ENCODE measurements around the gene COG5. TPM values are rescaled to one million over a fixed set of nuclear protein-coding genes. Genes with fewer than 3 reads are reported as not detected.

COG5 gene
- total RNA-seq, 2 donors from 2014 or later = 50.1 to 102 TPM

DNA sequence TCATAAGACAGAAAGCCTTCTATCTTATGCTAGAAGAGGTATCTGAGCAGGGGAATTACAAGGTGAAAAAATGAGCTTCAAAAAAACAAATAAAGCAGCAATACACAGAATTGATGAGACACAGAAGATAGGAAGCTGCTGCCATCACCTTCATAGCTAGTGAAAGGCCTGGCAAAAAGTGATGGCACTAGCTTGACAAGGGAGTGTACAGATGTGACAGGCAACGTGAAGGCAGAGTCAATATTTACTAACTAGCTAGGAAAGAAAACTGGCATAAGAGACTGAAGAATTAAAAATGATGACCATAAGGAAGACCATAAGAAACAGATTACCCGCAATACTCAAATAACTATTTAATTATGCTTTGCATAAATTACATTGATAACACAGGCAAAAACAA, 84.4 kb downstream of the COG5 start:
- Histone ChIP-seq H3K4me3 (no peak overlapping the region), H3K9me3 (no peaks in the 10 kb centered on the region), H3K36me3 (replicated peaks in 1 of 2; ENCODE audit: insufficient read depth in 1 of 2, low read depth in 2 of 2) (no peaks in the 10 kb centered on the region), H3K27me3 (no peaks in the 10 kb centered on the region), H3K27ac (no peak overlapping the region), H3K4me1 (no peaks in the 10 kb centered on the region)
- WGBS, 2 donors = 62 to 63% methylated on average over 2 of the region's 2 CpGs
- no peak for DNase-seq
- intact Hi-C loops (cut with DNase I) = no loop called here
- no peak for ATAC-seq
- TF ChIP-seq, protein P1, sequence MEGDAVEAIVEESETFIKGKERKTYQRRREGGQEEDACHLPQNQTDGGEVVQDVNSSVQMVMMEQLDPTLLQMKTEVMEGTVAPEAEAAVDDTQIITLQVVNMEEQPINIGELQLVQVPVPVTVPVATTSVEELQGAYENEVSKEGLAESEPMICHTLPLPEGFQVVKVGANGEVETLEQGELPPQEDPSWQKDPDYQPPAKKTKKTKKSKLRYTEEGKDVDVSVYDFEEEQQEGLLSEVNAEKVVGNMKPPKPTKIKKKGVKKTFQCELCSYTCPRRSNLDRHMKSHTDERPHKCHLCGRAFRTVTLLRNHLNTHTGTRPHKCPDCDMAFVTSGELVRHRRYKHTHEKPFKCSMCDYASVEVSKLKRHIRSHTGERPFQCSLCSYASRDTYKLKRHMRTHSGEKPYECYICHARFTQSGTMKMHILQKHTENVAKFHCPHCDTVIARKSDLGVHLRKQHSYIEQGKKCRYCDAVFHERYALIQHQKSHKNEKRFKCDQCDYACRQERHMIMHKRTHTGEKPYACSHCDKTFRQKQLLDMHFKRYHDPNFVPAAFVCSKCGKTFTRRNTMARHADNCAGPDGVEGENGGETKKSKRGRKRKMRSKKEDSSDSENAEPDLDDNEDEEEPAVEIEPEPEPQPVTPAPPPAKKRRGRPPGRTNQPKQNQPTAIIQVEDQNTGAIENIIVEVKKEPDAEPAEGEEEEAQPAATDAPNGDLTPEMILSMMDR (IDR thresholded peaks at IDR 0.05) = no peak
- no peak for TF ChIP-seq POLR2A (IDR thresholded peaks at IDR 0.05)

DNA sequence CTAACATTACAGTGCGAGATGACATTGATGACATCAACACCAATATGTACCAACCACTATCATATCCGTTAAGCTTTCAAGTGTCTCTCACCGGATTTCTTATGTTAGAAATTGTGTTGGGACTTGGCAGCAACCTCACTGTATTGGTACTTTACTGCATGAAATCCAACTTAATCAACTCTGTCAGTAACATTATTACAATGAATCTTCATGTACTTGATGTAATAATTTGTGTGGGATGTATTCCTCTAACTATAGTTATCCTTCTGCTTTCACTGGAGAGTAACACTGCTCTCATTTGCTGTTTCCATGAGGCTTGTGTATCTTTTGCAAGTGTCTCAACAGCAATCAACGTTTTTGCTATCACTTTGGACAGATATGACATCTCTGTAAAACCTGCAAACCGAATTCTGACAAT, 89.6 kb downstream of the COG5 start:
- WGBS, 2 donors = 74 to 77% methylated on average over 5 of the region's 5 CpGs
- no peak for TF ChIP-seq POLR2A (IDR thresholded peaks at IDR 0.05)
- TF ChIP-seq, protein P1 (IDR thresholded peaks at IDR 0.05) = no peak
- intact Hi-C loops (cut with DNase I) = no loop called here

GRCh38 chr7:107472116-107472515, 91.6 kb downstream of the COG5 start:
- Histone ChIP-seq H3K27me3 (no peaks in the 10 kb centered on the region), H3K27ac (no peak overlapping the region), H3K36me3 (replicated peaks in 1 of 2; ENCODE audit: insufficient read depth in 1 of 2, low read depth in 2 of 2) (no peaks in the 10 kb centered on the region), H3K9me3 (no peaks in the 10 kb centered on the region), H3K4me3 (no peak overlapping the region), H3K4me1 (no peaks in the 10 kb centered on the region)
- intact Hi-C loops (cut with DNase I) = no loop called here
- no peak for ATAC-seq
- TF ChIP-seq, protein P1 (IDR thresholded peaks at IDR 0.05) = no peak
- no peak for TF ChIP-seq POLR2A (IDR thresholded peaks at IDR 0.05)
- 49 to 73% methylated on average over 3 of the region's 3 CpGs for WGBS, 2 donors
- no peak for DNase-seq

More for the DNA sequence above, 89.6 kb downstream of the COG5 start:
- Histone ChIP-seq H3K4me3 (no peak overlapping the region), H3K27me3 (no peaks in the 10 kb centered on the region), H3K27ac (no peak overlapping the region), H3K36me3 (replicated peaks in 1 of 2; ENCODE audit: insufficient read depth in 1 of 2, low read depth in 2 of 2) (no peaks in the 10 kb centered on the region), H3K9me3 (no peaks in the 10 kb centered on the region), H3K4me1 (no peaks in the 10 kb centered on the region)
- DNase-seq = no peak
- ATAC-seq = no peak

DNA sequence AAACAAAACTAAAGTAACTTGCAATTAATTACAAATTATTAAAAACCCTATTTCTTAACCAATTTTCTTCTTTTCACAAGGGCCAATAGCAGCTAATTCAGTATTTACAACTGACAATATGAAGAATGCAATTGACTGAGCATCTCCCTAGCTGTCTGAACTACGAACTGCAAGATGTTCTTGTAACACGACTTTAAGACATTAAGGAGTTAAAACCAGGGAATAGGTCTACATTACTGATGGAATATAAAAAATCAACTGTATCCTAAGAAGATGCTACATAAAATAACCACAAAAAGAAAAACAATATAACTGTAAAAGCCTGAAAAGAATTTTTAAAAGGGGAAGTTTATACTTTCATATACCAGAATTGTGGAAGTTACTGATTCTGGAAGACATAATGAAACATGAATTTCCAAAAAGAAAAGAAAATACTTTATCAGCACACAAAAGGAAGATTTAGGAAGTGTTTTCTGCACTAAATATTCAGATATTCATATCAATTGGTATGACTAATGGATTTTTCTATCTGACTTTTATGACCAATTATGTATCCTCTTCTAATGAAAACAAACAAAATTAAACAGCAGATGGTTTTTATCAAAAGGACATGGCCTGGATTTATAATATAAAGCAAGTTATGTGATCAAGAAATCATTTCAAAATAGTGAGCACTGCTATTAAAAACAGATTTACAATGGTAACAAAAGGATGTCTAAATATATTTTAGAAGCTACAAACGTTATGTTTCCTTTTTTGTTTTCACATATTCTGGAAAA, 92.2 kb downstream of the COG5 start:
- no peaks in the 10 kb centered on the region for H3K27me3 ChIP-seq
- WGBS, 2 donors = 60 to 80% methylated on average over 3 of the region's 3 CpGs
- no peak overlapping the region for H3K27ac ChIP-seq
- no peak overlapping the region for H3K4me3 ChIP-seq
- no peak for DNase-seq
- H3K36me3 ChIP-seq (replicated peaks in 1 of 2; ENCODE audit: insufficient read depth in 1 of 2, low read depth in 2 of 2) = no peaks in the 10 kb centered on the region
- no peaks in the 10 kb centered on the region for H3K4me1 ChIP-seq
- no peak for ATAC-seq
- TF ChIP-seq, protein P1 (IDR thresholded peaks at IDR 0.05) = no peak
- no peak for TF ChIP-seq POLR2A (IDR thresholded peaks at IDR 0.05)
- no peaks in the 10 kb centered on the region for H3K9me3 ChIP-seq
- intact Hi-C loops (cut with DNase I) = no loop called here

GRCh38 chr7:107469929-107470328, 93.8 kb downstream of the COG5 start, which contains the start of gene GPR22:
Gene GPR22, plus strand, starts transcription at chr7:107470057. Its CDS starts 4,004 bp downstream, at chr7:107474061.
- no peak for DNase-seq
- H3K4me1 ChIP-seq = no peaks in the 10 kb centered on the region
- H3K4me3 ChIP-seq = no peak within 1 kb of the TSS
- no peak within 1 kb of the TSS for H3K27ac ChIP-seq
- H3K9me3 ChIP-seq = no peaks in the 10 kb centered on the region
- WGBS, 2 donors = 82 to 92% methylated on average over 4 of the region's 4 CpGs
- TF ChIP-seq, protein P1 (IDR thresholded peaks at IDR 0.05) = no peak
- no peak for TF ChIP-seq POLR2A (IDR thresholded peaks at IDR 0.05)
- no peaks in the 10 kb centered on the region for H3K36me3 ChIP-seq (replicated peaks in 1 of 2; ENCODE audit: insufficient read depth in 1 of 2, low read depth in 2 of 2)
- H3K27me3 ChIP-seq = no peaks in the 10 kb centered on the region
- no peak for ATAC-seq
- intact Hi-C loops (cut with DNase I) = loop anchor here (10.0 kb wide), 1 partner anchor 255 kb away; no protein-coding TSS in a partner anchor
